GM18499 (cell line): Measurements from ENCODE around the gene NR4A1.

ENCODE experiments used
- ATAC-seq: cut with Tn5 transposase; IDR thresholded peaks from one replicate; pipeline ENCODE4 v1.9.1; 2021; ENCODE audit warnings: moderate number of reproducible peaks; ENCODE audit not compliant: insufficient read depth, unreplicated experiment

The NR4A1 gene

GRCh38 chr12:52050758-52051541, at the start of gene NR4A1:
TSS of gene NR4A1 (plus strand) at chr12:52051442. CDS start at chr12:52054329, 2,887 bp downstream.
- ATAC-seq = no peak

- no peak for ATAC-seq
Observed at GRCh38 chr12:52003016-52003550, 48.2 kb upstream of the NR4A1 start.

- no peak for ATAC-seq
Observed at GRCh38 chr12:52003591-52003990, 47.7 kb upstream of the NR4A1 start.

- no peak for ATAC-seq
Observed at GRCh38 chr12:52004042-52004648, 47.1 kb upstream of the NR4A1 start.

GRCh38 chr12:52005218-52005902, 45.9 kb upstream of the NR4A1 start:
- no peak for ATAC-seq

- no peak for ATAC-seq
Observed at GRCh38 chr12:52005903-52006703, 45.1 kb upstream of the NR4A1 start.

- no peak for ATAC-seq
Observed at GRCh38 chr12:52006726-52007157, 44.5 kb upstream of the NR4A1 start, which contains the start of gene TAMALIN. TSS of gene TAMALIN (plus strand) at chr12:52006946. CDS start at chr12:52007020, 74 bp downstream.

- no peak for ATAC-seq
Observed at GRCh38 chr12:52007158-52007921, 43.9 kb upstream of the NR4A1 start.

GRCh38 chr12:52007982-52008510, 43.2 kb upstream of the NR4A1 start:
- ATAC-seq = no peak

- ATAC-seq = no peak
Observed at GRCh38 chr12:52009081-52009751, 42.0 kb upstream of the NR4A1 start.

GRCh38 chr12:52010152-52010622, 41.1 kb upstream of the NR4A1 start:
- ATAC-seq = no peak

- no peak for ATAC-seq
Observed at GRCh38 chr12:52010692-52011601, 40.3 kb upstream of the NR4A1 start.

- ATAC-seq = no peak
Observed at GRCh38 chr12:52011602-52012214, 39.5 kb upstream of the NR4A1 start.

GRCh38 chr12:52013626-52014310, 37.5 kb upstream of the NR4A1 start:
- ATAC-seq = no peak

GRCh38 chr12:52014567-52015530, 36.4 kb upstream of the NR4A1 start:
- no peak for ATAC-seq
